Spinal cord (tissue), 10 donors: ENCODE measurements around the gene VPREB3. TPM values are rescaled to one million over a fixed set of nuclear protein-coding genes. Genes with fewer than 3 reads are reported as not detected.

ENCODE experiments used
- DNase-seq, 6 donors: peaks; one replicate each; pipeline versions ENCODE4 v3.0.0 to v3.0.0-alpha.2; 2013 to 2015; ENCODE audit warnings: low spot score in 6 of 6, low read depth in 4 of 6
- H3K27ac ChIP-seq: one replicate; pipeline ENCODE4 v1.5.1; 2013; ENCODE audit warnings: low read depth, low read length, control low read depth
- H3K27me3 ChIP-seq: one replicate; pipeline ENCODE4 v1.6.1; 2013; ENCODE audit warnings: low read length; ENCODE audit not compliant: control insufficient read depth, insufficient read depth
- H3K36me3 ChIP-seq: one replicate; pipeline ENCODE4 v1.6.1; 2013; ENCODE audit warnings: low read length; ENCODE audit not compliant: control insufficient read depth, insufficient read depth
- H3K4me1 ChIP-seq: one replicate; pipeline ENCODE4 v1.6.1; 2013; ENCODE audit warnings: low read length; ENCODE audit not compliant: control insufficient read depth, insufficient read depth
- H3K4me3 ChIP-seq: one replicate; pipeline ENCODE4 v1.5.1; 2013; ENCODE audit warnings: low read depth, low read length, control low read depth
- H3K9me3 ChIP-seq: one replicate; pipeline ENCODE4 v1.6.1; 2013; ENCODE audit warnings: low read length; ENCODE audit not compliant: control insufficient read depth, insufficient read depth
- WGBS: methylation state at CpG from one replicate; pipeline ENCODE4 v1.1.5; 2013; ENCODE audit warnings: missing lambda C conversion rate; ENCODE audit not compliant: insufficient coverage; 5-methylcytosine and 5-hydroxymethylcytosine counted together
- polyA plus RNA-seq, 2 donors: library from polyadenylated mRNA; unstranded; fragments of 120-200 nt; gene quantifications; one replicate each; pipeline ENCODE4 v1.2.1, GENCODE V29; 2013; ENCODE audit not compliant: insufficient read length in 2 of 2
- total RNA-seq, 2 donors: library from RNA; depleted of rRNA in 1 of 2; stranded (reverse); fragments of 120-200 nt in 1 of 2; fragments of >200 nt in 1 of 2; gene quantifications; one replicate each; pipeline versions ENCODE4 v1.2.3 to v1.2.4, GENCODE V29; 2013 to 2014
- donor health status: healthy.

Gene VPREB3
- total and polyA plus RNA-seq, 4 donors, result 0.33 to 1.2 (median 0.89) TPM; not detected in 1

DNA sequence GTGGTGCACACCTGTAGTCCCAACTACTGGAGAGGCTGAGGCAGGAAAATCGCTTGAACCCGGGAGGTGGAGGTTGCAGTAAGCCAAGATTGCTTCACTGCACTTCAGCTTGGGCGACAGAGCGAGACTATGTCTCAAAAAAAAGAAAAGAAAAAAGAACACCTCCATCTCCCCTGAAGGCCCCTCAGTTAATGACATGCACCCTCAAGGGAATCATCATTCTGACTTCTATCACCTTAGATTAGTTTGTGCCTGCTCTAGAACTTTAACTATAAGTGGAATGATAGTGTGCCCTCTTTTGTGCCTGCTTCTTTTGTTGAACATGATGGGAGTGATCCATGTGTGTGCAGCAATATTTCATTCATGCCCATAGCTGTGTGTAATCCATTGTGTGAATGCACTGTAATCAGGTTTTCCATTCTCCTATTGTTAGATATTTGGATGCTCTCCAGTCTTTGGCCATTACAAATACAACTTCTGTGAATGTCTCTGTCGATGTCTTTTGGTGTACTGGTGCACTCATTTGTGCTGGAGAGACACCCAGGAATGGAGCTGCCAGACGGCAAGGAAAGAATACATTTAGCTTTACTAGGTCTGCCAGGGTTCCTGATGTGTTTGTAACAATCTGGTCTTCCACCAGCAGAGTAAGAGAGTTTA, 883 bp upstream of the VPREB3 start:
- Histone ChIP-seq H3K4me1 (peaks cover 13% of the 10 kb centered on the region), H3K4me3 (no peak overlapping the region), H3K9me3 (no peaks in the 10 kb centered on the region), H3K27me3 (no peaks in the 10 kb centered on the region), H3K27ac (no peak overlapping the region), H3K36me3 (no peaks in the 10 kb centered on the region)
- 17% methylated on average over 1 of the region's 6 CpGs for WGBS
- peak in 1 of 6 donors; percentile 20 for DNase-seq

DNA sequence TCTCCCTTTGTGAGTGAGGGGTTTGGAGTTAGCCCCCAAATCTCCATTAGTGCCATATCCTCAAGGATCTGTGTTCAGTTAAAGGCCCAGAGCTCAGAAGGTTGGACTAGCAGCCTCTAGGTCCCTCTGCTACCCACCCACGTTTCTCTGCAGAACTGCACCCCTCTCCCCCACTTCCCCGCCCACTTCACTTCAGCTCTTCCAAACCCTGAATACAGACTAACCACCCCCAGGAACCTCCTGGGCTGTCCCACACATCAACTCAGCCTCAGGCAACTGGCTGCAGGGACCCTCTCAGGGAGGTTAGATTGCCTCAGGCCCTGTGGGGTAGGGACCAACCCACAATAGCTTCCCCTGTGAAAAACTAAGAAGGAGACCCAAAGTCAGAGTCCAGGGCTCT, 840 bp downstream of the VPREB3 start:
- no peaks in the 10 kb centered on the region for H3K27me3 ChIP-seq
- H3K4me1 ChIP-seq, result peaks cover 17% of the 10 kb centered on the region
- H3K9me3 ChIP-seq, result no peaks in the 10 kb centered on the region
- H3K4me3 ChIP-seq, result no peak overlapping the region
- DNase-seq, result no peak
- 70% methylated on average over 2 of the region's 2 CpGs for WGBS
- no peak overlapping the region for H3K27ac ChIP-seq
- H3K36me3 ChIP-seq, result no peaks in the 10 kb centered on the region

DNA sequence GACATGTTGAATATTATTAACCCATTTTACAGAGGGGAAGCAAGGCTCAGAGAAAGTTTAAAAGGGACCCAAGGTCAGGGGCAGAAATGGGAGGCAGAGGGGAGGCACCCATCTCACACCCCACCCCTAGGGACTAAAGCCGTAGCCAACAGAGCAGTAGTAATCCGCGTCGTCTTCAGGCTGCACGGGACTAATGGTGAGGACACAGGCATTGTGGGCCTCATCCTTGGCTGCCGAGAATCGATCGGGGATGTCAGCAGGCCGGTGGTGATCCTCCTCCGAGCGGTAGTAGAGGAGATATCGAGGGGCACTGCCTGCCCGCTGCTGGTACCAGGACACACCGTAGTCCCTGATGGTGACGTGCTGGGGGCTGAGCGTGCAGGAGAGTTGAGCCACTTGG, 1.5 kb downstream of the VPREB3 start:
- no peak for DNase-seq
- H3K27me3 ChIP-seq, result no peaks in the 10 kb centered on the region
- no peak overlapping the region for H3K27ac ChIP-seq
- no peaks in the 10 kb centered on the region for H3K36me3 ChIP-seq
- no peaks in the 10 kb centered on the region for H3K9me3 ChIP-seq
- H3K4me1 ChIP-seq, result peaks cover 17% of the 10 kb centered on the region
- no peak overlapping the region for H3K4me3 ChIP-seq
- WGBS, result 95% methylated on average over 16 of the region's 16 CpGs

DNA sequence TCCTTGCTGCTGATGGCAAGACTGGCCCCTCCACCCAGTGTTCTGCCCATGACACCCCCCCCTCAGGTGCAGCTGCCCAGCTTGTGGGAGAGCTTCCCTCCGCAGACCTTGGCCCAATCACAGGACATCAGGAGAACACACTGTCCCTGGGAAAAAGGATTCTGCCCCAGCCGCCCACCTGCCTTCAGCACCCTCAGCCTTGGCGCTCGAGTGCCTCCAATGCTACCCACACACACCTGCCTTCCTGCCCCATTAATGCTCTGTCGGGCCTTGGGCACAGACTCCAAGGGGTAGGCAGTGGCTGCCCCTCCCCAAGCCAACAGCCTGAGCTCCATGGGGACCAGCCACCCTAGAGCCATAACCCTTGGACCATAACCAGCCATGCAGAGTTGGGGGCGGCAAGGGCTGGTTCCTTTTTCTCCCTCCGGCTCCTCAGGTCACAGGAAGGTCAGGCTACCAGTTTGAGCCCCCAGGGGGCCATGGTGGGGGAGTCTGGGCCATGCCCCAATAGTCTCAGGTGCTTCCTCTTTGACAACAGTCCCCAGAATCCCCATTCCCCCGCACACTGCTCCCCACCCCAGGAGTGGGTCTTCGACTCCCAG, 2.0 kb downstream of the VPREB3 start:
- Histone ChIP-seq H3K27ac (no peak overlapping the region), H3K4me1 (peaks cover 17% of the 10 kb centered on the region), H3K27me3 (no peaks in the 10 kb centered on the region), H3K4me3 (no peak overlapping the region), H3K36me3 (no peaks in the 10 kb centered on the region), H3K9me3 (no peaks in the 10 kb centered on the region)
- WGBS, result 91% methylated on average over 5 of the region's 9 CpGs
- DNase-seq, result no peak

DNA sequence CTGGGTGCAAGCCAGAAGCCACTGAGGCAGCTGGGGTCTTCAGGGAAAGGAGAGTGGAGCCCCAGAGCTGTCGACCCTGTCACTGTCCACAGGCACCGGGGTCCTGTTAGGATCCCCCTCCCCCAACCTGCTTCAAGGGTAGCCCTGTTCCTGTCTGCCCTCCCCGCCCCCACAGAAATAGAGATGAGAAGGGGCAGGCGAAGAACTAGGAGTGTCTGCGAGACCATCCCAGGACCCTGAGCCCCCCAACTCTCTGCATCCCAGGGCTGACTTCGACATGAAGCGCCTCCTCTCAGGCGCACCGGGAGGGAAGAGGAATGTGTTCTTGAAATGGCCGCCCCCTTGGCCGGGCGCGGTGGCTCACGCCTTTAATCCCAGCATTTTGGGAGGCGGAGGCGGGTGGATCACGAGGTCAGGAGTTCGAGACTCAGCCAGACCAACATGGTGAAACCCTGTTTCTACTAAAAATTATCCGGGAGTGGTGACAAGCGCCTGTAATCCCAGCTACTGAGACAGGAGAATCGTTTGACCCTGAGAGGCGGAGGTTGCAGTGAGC, 2.7 kb downstream of the VPREB3 start:
- DNase-seq, result peak in 2 of 6 donors; percentile 32 to 80
- H3K4me3 ChIP-seq, result peak overlapping the region; percentile 78
- H3K9me3 ChIP-seq, result no peaks in the 10 kb centered on the region
- 8% methylated on average over 16 of the region's 22 CpGs for WGBS
- peak overlapping the region; percentile 91 for H3K27ac ChIP-seq
- H3K27me3 ChIP-seq, result no peaks in the 10 kb centered on the region
- H3K4me1 ChIP-seq, result peaks cover 17% of the 10 kb centered on the region
- H3K36me3 ChIP-seq, result no peaks in the 10 kb centered on the region

DNA sequence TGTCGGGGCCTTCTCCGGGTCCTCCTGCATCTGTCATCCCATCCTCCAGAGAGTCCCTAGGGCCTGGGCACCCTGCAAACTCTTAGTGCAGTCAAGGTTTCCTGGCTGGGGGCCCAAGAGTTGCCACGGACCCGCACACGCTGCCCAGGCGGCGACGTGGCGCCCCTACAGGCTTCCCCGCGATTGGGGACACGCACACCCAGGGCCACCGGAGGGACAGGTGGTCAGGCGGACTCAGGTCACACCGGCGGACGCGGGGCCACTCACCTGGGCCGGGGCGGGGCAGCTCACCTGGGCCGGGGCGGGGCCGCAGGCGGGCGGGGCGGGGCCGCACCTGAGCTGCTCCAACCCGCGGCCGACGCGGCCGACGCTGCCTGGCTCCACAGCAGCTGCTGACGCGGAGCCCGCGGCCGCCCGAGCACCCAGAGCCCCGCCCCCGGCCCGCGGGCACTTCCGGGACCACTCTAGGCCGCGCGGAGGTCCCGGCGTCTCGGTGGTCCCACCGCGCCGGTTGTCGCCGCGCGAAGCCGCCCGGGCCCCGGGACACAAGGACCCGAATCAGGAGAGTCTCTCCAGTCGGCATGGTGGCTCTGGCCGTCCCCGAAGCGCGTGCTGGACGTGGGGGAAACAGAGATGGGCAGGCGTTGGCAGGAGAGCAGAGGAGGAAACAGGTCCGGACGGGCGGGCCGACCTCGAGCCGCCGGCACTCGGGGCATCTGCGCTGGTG, 3.3 kb downstream of the VPREB3 start, which contains the start of gene ZNF70:
Gene ZNF70, minus strand, starts transcription at position 399 of the 727 bp plus-strand sequence. CDS start 5,972 bp downstream, outside the sequence.
- Histone ChIP-seq H3K36me3 (no peaks in the 10 kb centered on the region), H3K27ac (peak within 1 kb of the TSS; percentile 91), H3K4me1 (peaks cover 17% of the 10 kb centered on the region), H3K9me3 (no peaks in the 10 kb centered on the region), H3K27me3 (no peaks in the 10 kb centered on the region), H3K4me3 (peak within 1 kb of the TSS; percentile 78)
- under 1% methylated on average over 78 of the region's 78 CpGs for whole genome bisulfite sequencing
- peak in 5 of 6 donors; percentile 71 to 95 (median 82) for DNase-seq

DNA sequence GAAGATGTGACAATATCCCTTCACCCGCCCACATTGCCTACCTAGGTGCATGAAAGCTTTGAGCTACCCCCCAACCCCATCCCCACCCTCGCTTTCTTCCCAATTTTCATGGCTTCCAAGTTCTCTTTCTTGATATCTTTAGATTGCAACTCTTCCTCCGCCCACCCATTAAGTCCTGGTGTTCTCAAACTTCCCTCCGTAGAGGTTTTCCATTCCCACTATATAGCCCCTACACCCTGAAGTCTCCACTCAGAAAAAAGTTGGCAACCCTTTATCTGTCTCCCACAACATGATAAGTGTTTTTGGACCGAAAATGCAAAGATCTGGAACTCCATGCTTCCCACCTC, 3.9 kb downstream of the VPREB3 start:
- WGBS, result 39% methylated on average over 5 of the region's 5 CpGs
- peaks cover 17% of the 10 kb centered on the region for H3K4me1 ChIP-seq
- no peak for DNase-seq
- no peaks in the 10 kb centered on the region for H3K27me3 ChIP-seq
- peak overlapping the region; percentile 41 for H3K27ac ChIP-seq
- peak overlapping the region; percentile 57 for H3K4me3 ChIP-seq
- no peaks in the 10 kb centered on the region for H3K36me3 ChIP-seq
- no peaks in the 10 kb centered on the region for H3K9me3 ChIP-seq

DNA sequence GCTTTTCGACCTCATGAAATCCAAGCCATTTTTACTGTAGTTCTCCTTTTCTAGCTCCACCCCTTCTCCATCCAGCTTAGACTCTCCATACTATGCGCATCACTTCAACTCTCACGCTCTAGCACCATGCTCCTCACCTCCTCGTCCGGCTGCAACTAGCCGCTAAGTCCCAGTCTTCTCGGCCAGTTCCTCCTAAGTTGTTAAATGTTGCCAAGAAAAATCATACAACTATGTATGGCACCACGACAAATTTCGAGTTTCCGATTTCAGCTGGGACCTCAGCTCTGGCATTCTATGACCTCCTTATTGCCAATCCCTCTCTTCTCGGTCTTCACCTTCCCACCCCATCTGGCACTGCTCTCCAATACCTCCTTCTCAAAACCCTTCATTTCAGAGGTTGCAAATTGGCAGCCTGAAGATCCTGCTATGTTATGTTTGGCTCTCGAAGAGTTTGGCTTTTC, 4.4 kb downstream of the VPREB3 start:
- Histone ChIP-seq H3K27me3 (no peaks in the 10 kb centered on the region), H3K27ac (peak overlapping the region; percentile 4), H3K9me3 (no peaks in the 10 kb centered on the region), H3K4me3 (peak overlapping the region; percentile 57), H3K36me3 (peaks cover under 1% of the 10 kb centered on the region), H3K4me1 (peaks cover 17% of the 10 kb centered on the region)
- WGBS, result 85% methylated on average over 10 of the region's 12 CpGs
- DNase-seq, result peak in 1 of 6 donors; percentile 56

DNA sequence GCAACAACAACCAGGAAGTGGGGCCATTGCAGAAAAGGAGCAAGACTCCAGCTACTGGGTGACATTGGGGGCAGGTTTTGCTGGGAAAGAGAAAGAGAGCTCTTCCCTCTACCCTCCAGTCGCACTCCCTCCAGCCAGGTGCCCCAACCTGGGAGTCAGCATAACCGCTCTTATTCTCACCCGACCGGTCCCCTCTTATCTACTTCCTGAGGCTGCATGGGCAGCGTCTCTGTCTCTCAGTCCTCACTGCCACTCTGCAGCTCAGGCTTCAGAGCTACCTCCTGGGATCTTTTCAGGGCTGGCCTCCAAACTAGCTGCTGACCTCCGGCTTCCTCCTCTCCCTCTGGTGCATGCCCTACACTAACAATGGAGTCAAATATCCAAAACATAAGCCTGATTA, 8.4 kb downstream of the VPREB3 start:
- Histone ChIP-seq H3K36me3 (peaks cover 39% of the 10 kb centered on the region), H3K4me1 (peaks cover 11% of the 10 kb centered on the region), H3K27ac (no peak overlapping the region), H3K4me3 (no peak overlapping the region), H3K27me3 (no peaks in the 10 kb centered on the region), H3K9me3 (no peaks in the 10 kb centered on the region)
- 85% methylated on average over 6 of the region's 6 CpGs for WGBS
- no peak for DNase-seq
